ENCODE results near the gene ATG3.

The ATG3 gene

DNA sequence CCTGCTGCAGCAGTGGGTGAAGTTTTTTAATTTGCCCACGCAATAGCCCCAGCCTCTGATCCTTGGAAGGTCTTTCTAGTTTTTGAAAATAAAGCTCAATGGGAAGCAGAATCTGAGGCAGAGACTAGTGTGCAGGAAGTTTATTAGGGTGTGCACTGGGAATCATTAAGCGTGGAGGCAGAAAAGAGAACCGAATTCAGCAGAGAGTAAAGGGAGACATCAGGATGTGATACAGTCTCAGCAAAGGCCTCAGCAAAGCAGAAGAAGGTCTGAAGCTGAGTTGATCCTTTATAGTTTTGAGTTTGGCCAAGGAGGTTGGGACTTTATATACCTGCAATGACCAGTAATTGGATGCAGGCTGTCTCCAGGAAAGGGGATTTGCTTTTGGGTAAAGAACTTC is 57.6 kb downstream of the ATG3 start:
- H2AFZ ChIP-seq (ENCODE audit: low read length) = no peak overlapping the region
- no peak for DNase-seq (ENCODE audit: low spot score)
- no peak overlapping the region for H3K4me3 ChIP-seq (ENCODE audit: low read length in 2 of 2)
- no peaks in the 10 kb centered on the region for H3K4me1 ChIP-seq (ENCODE audit: control insufficient read depth in 2 of 2, insufficient read depth in 1 of 2, low read depth in 1 of 2, low read length in 2 of 2)
- H3K4me2 ChIP-seq (ENCODE audit: insufficient read depth, low read length, poor library complexity, severe bottlenecking) = no peak overlapping the region
- no peak overlapping the region for H2BK12ac ChIP-seq (ENCODE audit: low read length)
- H2AK5ac ChIP-seq (ENCODE audit: low read depth, low read length) = no peak overlapping the region
- no CpG with 5 or more reads among the region's 3 CpGs for WGBS, 2 donors (ENCODE audit: extremely low coverage in 2 of 2, insufficient read length in 2 of 2, insufficient replicate concordance in 1 of 2)
- peaks cover 0 to 5% of the 10 kb centered on the region in 2 donors for H3K9me3 ChIP-seq (replicated peaks in 1 of 2; ENCODE audit: control insufficient read depth in 2 of 2, insufficient read depth in 1 of 2, low read depth in 1 of 2, low read length in 2 of 2)
- H3K4ac ChIP-seq (ENCODE audit: low read length) = no peak overlapping the region
- H3K27ac ChIP-seq (replicated peaks; ENCODE audit: low read length) = no peak overlapping the region
- no peak overlapping the region for H4K8ac ChIP-seq (ENCODE audit: low read depth, low read length)
- H4K91ac ChIP-seq (ENCODE audit: low read depth, low read length, poor library complexity) = no peak overlapping the region
- H3K14ac ChIP-seq (ENCODE audit: low read length) = no peak overlapping the region
- H2BK120ac ChIP-seq (ENCODE audit: low read depth, low read length) = no peak overlapping the region
- H3K9ac ChIP-seq (ENCODE audit: low read depth, low read length, poor library complexity) = no peak overlapping the region
- H3K18ac ChIP-seq (ENCODE audit: low read length) = no peak overlapping the region
- no peaks in the 10 kb centered on the region for H3K36me3 ChIP-seq (replicated peaks in 1 of 2; ENCODE audit: control insufficient read depth in 2 of 2, insufficient read depth in 2 of 2, low read length in 2 of 2)
- no peak overlapping the region for H2BK15ac ChIP-seq (ENCODE audit: low read length)
- H3K23ac ChIP-seq (ENCODE audit: low read depth, low read length, poor library complexity) = no peak overlapping the region
- H3K79me1 ChIP-seq (ENCODE audit: low read depth, low read length) = no peaks in the 10 kb centered on the region
- H2BK5ac ChIP-seq (ENCODE audit: low read length) = no peak overlapping the region
- peaks cover 0 to 3% (median 0%) of the 10 kb centered on the region in 3 experiments for H3K27me3 ChIP-seq (ENCODE audit: control insufficient read depth in 3 of 3, insufficient read depth in 3 of 3, low read depth in 1 of 3, low read length in 3 of 3)

DNA sequence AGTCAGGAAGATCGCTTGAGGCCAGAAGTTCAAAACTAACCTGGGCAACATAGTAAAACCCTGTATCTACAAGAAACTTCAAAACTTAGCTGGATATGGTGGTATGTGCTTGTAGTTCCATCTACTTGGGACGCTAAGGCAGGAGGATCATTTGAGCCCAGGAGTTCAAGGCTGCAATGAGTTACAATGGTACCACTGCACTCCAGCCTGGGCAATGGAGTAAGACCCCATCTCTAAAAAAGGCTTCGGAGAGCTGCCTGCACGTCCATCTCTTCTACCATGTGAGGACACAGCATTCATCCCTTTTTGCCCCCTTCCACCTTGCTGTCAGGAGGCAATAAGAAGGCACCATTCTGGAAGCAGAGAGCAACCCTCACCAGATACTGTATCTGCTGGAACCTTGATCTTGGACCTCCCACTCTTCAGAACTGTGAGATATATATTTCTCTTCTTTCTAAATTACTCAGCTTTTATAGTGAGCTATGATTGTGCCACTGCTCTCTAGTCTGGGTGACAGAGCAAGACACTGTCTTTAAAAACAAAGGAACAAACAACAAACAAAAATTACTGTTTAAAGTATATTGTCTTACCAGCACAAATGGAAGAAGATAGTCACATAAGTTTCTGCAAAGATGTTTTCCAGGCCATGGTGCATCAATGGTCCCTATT is 58.3 kb downstream of the ATG3 start:
- Histone ChIP-seq H3K4me3 (ENCODE audit: low read length in 2 of 2) (no peak overlapping the region), H3K18ac (ENCODE audit: low read length) (no peak overlapping the region), H4K8ac (ENCODE audit: low read depth, low read length) (no peak overlapping the region), H3K4me1 (ENCODE audit: control insufficient read depth in 2 of 2, insufficient read depth in 1 of 2, low read depth in 1 of 2, low read length in 2 of 2) (no peaks in the 10 kb centered on the region), H3K23ac (ENCODE audit: low read depth, low read length, poor library complexity) (no peak overlapping the region), H3K27ac (replicated peaks; ENCODE audit: low read length) (no peak overlapping the region), H2AFZ (ENCODE audit: low read length) (no peak overlapping the region), H3K4ac (ENCODE audit: low read length) (no peak overlapping the region), H3K36me3 (replicated peaks in 1 of 2; ENCODE audit: control insufficient read depth in 2 of 2, insufficient read depth in 2 of 2, low read length in 2 of 2) (no peaks in the 10 kb centered on the region), H4K91ac (ENCODE audit: low read depth, low read length, poor library complexity) (no peak overlapping the region), H2BK15ac (ENCODE audit: low read length) (no peak overlapping the region), H3K27me3 (ENCODE audit: control insufficient read depth in 3 of 3, insufficient read depth in 3 of 3, low read depth in 1 of 3, low read length in 3 of 3) (peaks cover 0 to 3% (median 0%) of the 10 kb centered on the region in 3 experiments), H2BK12ac (ENCODE audit: low read length) (no peak overlapping the region), H2BK5ac (ENCODE audit: low read length) (no peak overlapping the region), H3K9me3 (replicated peaks in 1 of 2; ENCODE audit: control insufficient read depth in 2 of 2, insufficient read depth in 1 of 2, low read depth in 1 of 2, low read length in 2 of 2) (peaks cover 0 to 3% of the 10 kb centered on the region in 2 donors), H3K4me2 (ENCODE audit: insufficient read depth, low read length, poor library complexity, severe bottlenecking) (no peak overlapping the region), H3K9ac (ENCODE audit: low read depth, low read length, poor library complexity) (no peak overlapping the region), H3K14ac (ENCODE audit: low read length) (no peak overlapping the region), H2BK120ac (ENCODE audit: low read depth, low read length) (no peak overlapping the region), H2AK5ac (ENCODE audit: low read depth, low read length) (no peak overlapping the region), H3K79me1 (ENCODE audit: low read depth, low read length) (no peaks in the 10 kb centered on the region)
- no CpG with 5 or more reads among the region's 4 CpGs for WGBS, 2 donors (ENCODE audit: extremely low coverage in 2 of 2, insufficient read length in 2 of 2, insufficient replicate concordance in 1 of 2)
- no peak for DNase-seq (ENCODE audit: low spot score)

DNA sequence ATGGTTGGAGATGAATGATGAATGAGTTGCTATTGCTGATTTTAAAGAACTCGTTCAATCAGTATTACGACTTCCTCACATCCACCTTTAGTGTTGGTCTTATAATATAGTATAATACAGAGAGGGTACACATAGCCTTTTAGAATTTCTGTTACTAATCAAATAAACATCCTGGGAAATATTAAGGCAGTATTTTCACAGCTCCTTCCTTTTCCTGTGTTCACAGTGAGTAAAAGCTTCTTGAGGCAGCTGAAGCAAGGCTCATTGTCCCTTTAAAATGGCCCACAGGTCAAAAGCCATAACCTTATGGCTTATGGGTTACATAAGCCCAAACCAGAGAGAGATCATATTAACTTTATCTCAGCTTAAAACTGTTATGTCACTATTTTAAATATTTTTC is 61.1 kb downstream of the ATG3 start:
- no peak overlapping the region for H3K27ac ChIP-seq (replicated peaks; ENCODE audit: low read length)
- DNase-seq (ENCODE audit: low spot score) = peak; percentile 8
- H3K14ac ChIP-seq (ENCODE audit: low read length) = no peak overlapping the region
- no peak overlapping the region for H3K4ac ChIP-seq (ENCODE audit: low read length)
- H2AK5ac ChIP-seq (ENCODE audit: low read depth, low read length) = no peak overlapping the region
- no peak overlapping the region for H2AFZ ChIP-seq (ENCODE audit: low read length)
- H2BK15ac ChIP-seq (ENCODE audit: low read length) = no peak overlapping the region
- no peak overlapping the region for H2BK120ac ChIP-seq (ENCODE audit: low read depth, low read length)
- no peaks in the 10 kb centered on the region for H3K9me3 ChIP-seq (replicated peaks in 1 of 2; ENCODE audit: control insufficient read depth in 2 of 2, insufficient read depth in 1 of 2, low read depth in 1 of 2, low read length in 2 of 2)
- H4K8ac ChIP-seq (ENCODE audit: low read depth, low read length) = no peak overlapping the region
- no peaks in the 10 kb centered on the region for H3K36me3 ChIP-seq (replicated peaks in 1 of 2; ENCODE audit: control insufficient read depth in 2 of 2, insufficient read depth in 2 of 2, low read length in 2 of 2)
- H3K27me3 ChIP-seq (ENCODE audit: control insufficient read depth in 3 of 3, insufficient read depth in 3 of 3, low read depth in 1 of 3, low read length in 3 of 3) = no peaks in the 10 kb centered on the region
- no peak overlapping the region for H2BK12ac ChIP-seq (ENCODE audit: low read length)
- no peak overlapping the region for H4K91ac ChIP-seq (ENCODE audit: low read depth, low read length, poor library complexity)
- no peak overlapping the region for H2BK5ac ChIP-seq (ENCODE audit: low read length)
- H3K18ac ChIP-seq (ENCODE audit: low read length) = no peak overlapping the region
- no peak overlapping the region for H3K23ac ChIP-seq (ENCODE audit: low read depth, low read length, poor library complexity)
- WGBS, 2 donors (ENCODE audit: extremely low coverage in 2 of 2, insufficient read length in 2 of 2, insufficient replicate concordance in 1 of 2) = no CpG with 5 or more reads among the region's 2 CpGs
- no peak overlapping the region for H3K4me3 ChIP-seq (ENCODE audit: low read length in 2 of 2)
- no peaks in the 10 kb centered on the region for H3K79me1 ChIP-seq (ENCODE audit: low read depth, low read length)
- no peak overlapping the region for H3K9ac ChIP-seq (ENCODE audit: low read depth, low read length, poor library complexity)
- H3K4me2 ChIP-seq (ENCODE audit: insufficient read depth, low read length, poor library complexity, severe bottlenecking) = no peak overlapping the region
- H3K4me1 ChIP-seq (ENCODE audit: control insufficient read depth in 2 of 2, insufficient read depth in 1 of 2, low read depth in 1 of 2, low read length in 2 of 2) = no peaks in the 10 kb centered on the region

DNA sequence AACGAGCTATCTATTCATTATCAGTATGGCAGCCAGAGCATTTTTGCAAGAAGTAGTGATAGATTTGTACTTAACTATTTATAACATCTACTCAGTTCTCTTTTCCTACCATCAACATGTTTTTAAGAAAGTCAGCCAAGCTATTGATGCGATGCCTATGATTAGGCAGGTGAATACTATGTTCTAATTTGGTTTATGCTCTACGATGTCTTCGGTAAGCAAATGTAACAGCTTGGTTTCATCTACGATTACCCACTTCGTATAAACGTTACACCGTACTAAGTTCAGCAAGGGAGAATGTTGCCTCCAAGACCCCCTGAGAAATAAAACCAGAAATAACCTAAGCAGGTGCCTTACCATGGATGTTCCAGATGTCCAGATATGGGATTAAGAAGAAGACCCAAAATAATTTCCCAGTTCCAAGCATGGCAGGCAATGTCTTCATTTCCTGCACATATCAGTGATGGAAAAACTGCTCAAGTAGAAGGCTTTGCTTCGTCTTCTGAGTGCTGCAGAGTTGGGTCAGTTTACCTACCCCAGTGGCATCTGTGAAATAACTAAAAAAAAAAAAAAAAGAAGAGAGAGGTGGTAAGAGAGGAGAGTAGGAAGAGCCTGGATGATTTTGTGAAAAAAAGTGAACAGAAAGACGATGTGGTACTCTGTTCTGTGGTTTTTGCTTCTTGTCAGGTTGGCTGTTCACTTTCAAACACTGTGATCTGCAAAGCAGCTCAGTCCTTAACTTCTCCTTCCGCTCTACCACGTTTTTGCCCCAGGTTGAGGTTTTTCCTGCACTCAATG is 62.6 kb downstream of the ATG3 start, which contains the start of gene BTLA:
Gene BTLA (minus strand): TSS at position 559 of the 798 bp plus-strand sequence. CDS start 114 bp downstream, at position 445.
- Histone ChIP-seq H3K4me3 (ENCODE audit: low read length in 2 of 2) (no peak within 1 kb of the TSS), H2BK5ac (ENCODE audit: low read length) (no peak within 1 kb of the TSS), H3K36me3 (replicated peaks in 1 of 2; ENCODE audit: control insufficient read depth in 2 of 2, insufficient read depth in 2 of 2, low read length in 2 of 2) (no peaks in the 10 kb centered on the region), H3K23ac (ENCODE audit: low read depth, low read length, poor library complexity) (no peak within 1 kb of the TSS), H4K91ac (ENCODE audit: low read depth, low read length, poor library complexity) (no peak within 1 kb of the TSS), H3K14ac (ENCODE audit: low read length) (no peak within 1 kb of the TSS), H3K4me1 (ENCODE audit: control insufficient read depth in 2 of 2, insufficient read depth in 1 of 2, low read depth in 1 of 2, low read length in 2 of 2) (no peaks in the 10 kb centered on the region), H3K18ac (ENCODE audit: low read length) (no peak within 1 kb of the TSS), H4K8ac (ENCODE audit: low read depth, low read length) (no peak within 1 kb of the TSS), H2BK15ac (ENCODE audit: low read length) (no peak within 1 kb of the TSS), H3K9me3 (replicated peaks in 1 of 2; ENCODE audit: control insufficient read depth in 2 of 2, insufficient read depth in 1 of 2, low read depth in 1 of 2, low read length in 2 of 2) (no peaks in the 10 kb centered on the region), H2BK120ac (ENCODE audit: low read depth, low read length) (no peak within 1 kb of the TSS), H3K9ac (ENCODE audit: low read depth, low read length, poor library complexity) (no peak within 1 kb of the TSS), H3K4me2 (ENCODE audit: insufficient read depth, low read length, poor library complexity, severe bottlenecking) (no peak within 1 kb of the TSS), H2AK5ac (ENCODE audit: low read depth, low read length) (no peak within 1 kb of the TSS), H3K27ac (replicated peaks; ENCODE audit: low read length) (no peak within 1 kb of the TSS), H3K4ac (ENCODE audit: low read length) (no peak within 1 kb of the TSS), H2AFZ (ENCODE audit: low read length) (no peak within 1 kb of the TSS), H3K79me1 (ENCODE audit: low read depth, low read length) (no peaks in the 10 kb centered on the region), H3K27me3 (ENCODE audit: control insufficient read depth in 3 of 3, insufficient read depth in 3 of 3, low read depth in 1 of 3, low read length in 3 of 3) (no peaks in the 10 kb centered on the region), H2BK12ac (ENCODE audit: low read length) (no peak within 1 kb of the TSS)
- WGBS, 2 donors (ENCODE audit: extremely low coverage in 2 of 2, insufficient read length in 2 of 2, insufficient replicate concordance in 1 of 2) = no CpG with 5 or more reads among the region's 12 CpGs
- DNase-seq (ENCODE audit: low spot score) = no peak
